ENCODE results near the gene UBE2I.

The UBE2I gene

DNA sequence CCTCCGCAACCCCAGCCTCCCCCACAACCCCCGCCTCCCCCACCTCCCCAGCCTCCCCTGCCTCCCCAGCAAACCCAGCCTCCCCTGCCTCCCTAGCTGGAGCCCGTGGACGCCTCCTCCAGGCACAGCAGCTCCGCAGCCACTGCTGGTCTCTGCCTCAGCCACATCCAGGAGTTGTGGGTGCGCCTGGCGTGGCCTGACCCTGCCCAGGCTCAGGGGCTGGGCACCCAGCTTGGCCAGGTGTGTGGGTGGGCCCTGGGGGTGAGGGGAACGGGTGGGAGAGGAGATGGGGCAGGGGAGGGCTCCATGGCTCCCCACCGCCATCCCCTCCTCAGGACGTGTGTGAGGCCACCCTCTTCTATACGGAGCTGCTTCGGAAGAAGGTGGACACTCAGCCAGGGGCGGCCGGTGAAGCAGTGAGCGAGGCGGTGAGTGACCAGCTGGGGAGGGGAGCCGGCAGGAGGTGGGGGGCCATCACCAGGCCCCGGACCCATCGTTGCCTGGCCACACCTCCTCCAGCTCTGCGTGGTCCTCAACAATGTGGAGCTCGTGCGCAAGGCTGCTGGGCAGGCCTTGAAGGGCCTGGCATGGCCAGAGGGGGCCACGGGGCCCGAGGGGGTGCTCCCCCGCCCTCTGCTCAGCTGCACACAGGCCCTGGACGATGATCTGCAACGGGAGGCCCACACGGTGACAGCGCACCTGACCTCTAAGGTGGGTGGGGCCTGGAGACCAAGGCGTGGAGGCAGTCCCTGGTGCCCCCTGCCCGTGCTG, 36.4 kb downstream of the UBE2I start:
- no peak overlapping the region for H2AFZ ChIP-seq (ENCODE audit: low read depth, low read length, severe bottlenecking)
- no peak overlapping the region for H3K4me2 ChIP-seq (ENCODE audit: low read depth, low read length, poor library complexity, severe bottlenecking)
- 0 out of 2 replicates have a peak, but pooled peaks cover 1% of the 10 kb centered on the region for H3K79me2 ChIP-seq (ENCODE audit: insufficient read depth, low read length)
- no peaks in the 10 kb centered on the region for H3K27me3 ChIP-seq (ENCODE audit: low read length)
- no peak for TF ChIP-seq EZH2phosphoT487 (conservative IDR thresholded peaks at IDR 0.05; ENCODE audit: low read length)
- TF ChIP-seq, protein P1, sequence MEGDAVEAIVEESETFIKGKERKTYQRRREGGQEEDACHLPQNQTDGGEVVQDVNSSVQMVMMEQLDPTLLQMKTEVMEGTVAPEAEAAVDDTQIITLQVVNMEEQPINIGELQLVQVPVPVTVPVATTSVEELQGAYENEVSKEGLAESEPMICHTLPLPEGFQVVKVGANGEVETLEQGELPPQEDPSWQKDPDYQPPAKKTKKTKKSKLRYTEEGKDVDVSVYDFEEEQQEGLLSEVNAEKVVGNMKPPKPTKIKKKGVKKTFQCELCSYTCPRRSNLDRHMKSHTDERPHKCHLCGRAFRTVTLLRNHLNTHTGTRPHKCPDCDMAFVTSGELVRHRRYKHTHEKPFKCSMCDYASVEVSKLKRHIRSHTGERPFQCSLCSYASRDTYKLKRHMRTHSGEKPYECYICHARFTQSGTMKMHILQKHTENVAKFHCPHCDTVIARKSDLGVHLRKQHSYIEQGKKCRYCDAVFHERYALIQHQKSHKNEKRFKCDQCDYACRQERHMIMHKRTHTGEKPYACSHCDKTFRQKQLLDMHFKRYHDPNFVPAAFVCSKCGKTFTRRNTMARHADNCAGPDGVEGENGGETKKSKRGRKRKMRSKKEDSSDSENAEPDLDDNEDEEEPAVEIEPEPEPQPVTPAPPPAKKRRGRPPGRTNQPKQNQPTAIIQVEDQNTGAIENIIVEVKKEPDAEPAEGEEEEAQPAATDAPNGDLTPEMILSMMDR (IDR thresholded peaks at IDR 0.05; ENCODE audit: insufficient read depth, low read length, poor library complexity, severe bottlenecking) = no peak
- no peaks in the 10 kb centered on the region for H3F3A ChIP-seq (ENCODE audit: insufficient read depth)
- H3K9me3 ChIP-seq (ENCODE audit: insufficient read depth, low read length) = no peaks in the 10 kb centered on the region
- H4K20me1 ChIP-seq (ENCODE audit: low read depth, low read length) = no peaks in the 10 kb centered on the region
- no peak overlapping the region for H3K9ac ChIP-seq (ENCODE audit: low read length)
- H3K27ac ChIP-seq (ENCODE audit: low read depth, low read length) = no peak overlapping the region
- no peaks in the 10 kb centered on the region for H3K9me2 ChIP-seq (replicated peaks; ENCODE audit: insufficient read depth, low read length)
- no peak overlapping the region for H3K4me3 ChIP-seq (ENCODE audit: insufficient read depth, low read length, poor library complexity, severe bottlenecking)
- H3K36me3 ChIP-seq (ENCODE audit: low read length) = no peaks in the 10 kb centered on the region

DNA sequence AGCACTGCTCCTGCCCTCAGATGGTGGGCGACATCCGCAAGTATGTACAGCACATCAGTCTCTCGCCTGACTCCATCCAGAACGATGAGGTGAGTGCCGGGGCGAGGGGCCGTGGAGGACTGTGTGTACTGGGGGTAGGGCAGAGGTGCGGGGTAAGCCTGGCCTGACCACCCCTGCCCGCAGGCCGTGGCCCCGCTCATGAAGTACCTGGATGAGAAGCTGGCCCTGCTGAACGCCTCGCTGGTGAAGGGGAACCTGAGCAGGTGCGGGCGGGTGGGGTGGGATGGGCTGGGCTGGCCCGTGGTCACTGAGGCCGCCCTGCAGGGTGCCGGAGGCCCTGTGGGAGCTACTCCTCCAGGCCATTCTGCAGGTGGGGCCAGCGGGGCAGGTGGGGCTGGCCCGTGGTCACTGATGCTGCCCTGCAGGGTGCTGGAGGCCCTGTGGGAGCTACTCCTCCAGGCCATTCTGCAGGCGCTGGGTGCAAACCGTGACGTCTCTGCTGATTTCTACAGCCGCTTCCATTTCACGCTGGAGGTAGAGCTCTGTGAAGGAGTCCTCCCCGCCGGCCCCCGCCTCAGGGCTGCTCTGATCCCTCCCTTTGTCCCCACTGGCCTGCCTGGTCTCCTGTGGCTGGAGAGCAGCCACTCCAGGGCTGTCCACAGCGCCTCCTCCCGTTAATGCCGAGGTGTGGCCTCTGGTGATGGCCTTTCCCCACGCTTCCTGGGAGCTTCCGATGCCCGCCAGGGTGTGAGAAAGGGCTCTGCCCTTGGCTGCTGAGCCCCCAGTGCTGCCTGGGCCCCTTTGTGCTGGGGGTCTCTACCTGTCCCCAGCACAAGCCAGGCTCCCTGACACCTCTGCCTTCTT, 37.2 kb downstream of the UBE2I start:
- H3K4me2 ChIP-seq (ENCODE audit: low read depth, low read length, poor library complexity, severe bottlenecking) = no peak overlapping the region
- no peaks in the 10 kb centered on the region for H3K27me3 ChIP-seq (ENCODE audit: low read length)
- no peaks in the 10 kb centered on the region for H3K9me2 ChIP-seq (replicated peaks; ENCODE audit: insufficient read depth, low read length)
- no peaks in the 10 kb centered on the region for H4K20me1 ChIP-seq (ENCODE audit: low read depth, low read length)
- H3F3A ChIP-seq (ENCODE audit: insufficient read depth) = no peaks in the 10 kb centered on the region
- H3K9me3 ChIP-seq (ENCODE audit: insufficient read depth, low read length) = no peaks in the 10 kb centered on the region
- no peaks in the 10 kb centered on the region for H3K36me3 ChIP-seq (ENCODE audit: low read length)
- no peak overlapping the region for H3K9ac ChIP-seq (ENCODE audit: low read length)
- H3K79me2 ChIP-seq (ENCODE audit: insufficient read depth, low read length) = 0 out of 2 replicates have a peak, but pooled peaks cover 6% of the 10 kb centered on the region
- H2AFZ ChIP-seq (ENCODE audit: low read depth, low read length, severe bottlenecking) = no peak overlapping the region
- TF ChIP-seq, protein P1 (IDR thresholded peaks at IDR 0.05; ENCODE audit: insufficient read depth, low read length, poor library complexity, severe bottlenecking) = no peak
- TF ChIP-seq EZH2phosphoT487 (conservative IDR thresholded peaks at IDR 0.05; ENCODE audit: low read length) = no peak
- H3K4me3 ChIP-seq (ENCODE audit: insufficient read depth, low read length, poor library complexity, severe bottlenecking) = no peak overlapping the region
- no peak overlapping the region for H3K27ac ChIP-seq (ENCODE audit: low read depth, low read length)

DNA sequence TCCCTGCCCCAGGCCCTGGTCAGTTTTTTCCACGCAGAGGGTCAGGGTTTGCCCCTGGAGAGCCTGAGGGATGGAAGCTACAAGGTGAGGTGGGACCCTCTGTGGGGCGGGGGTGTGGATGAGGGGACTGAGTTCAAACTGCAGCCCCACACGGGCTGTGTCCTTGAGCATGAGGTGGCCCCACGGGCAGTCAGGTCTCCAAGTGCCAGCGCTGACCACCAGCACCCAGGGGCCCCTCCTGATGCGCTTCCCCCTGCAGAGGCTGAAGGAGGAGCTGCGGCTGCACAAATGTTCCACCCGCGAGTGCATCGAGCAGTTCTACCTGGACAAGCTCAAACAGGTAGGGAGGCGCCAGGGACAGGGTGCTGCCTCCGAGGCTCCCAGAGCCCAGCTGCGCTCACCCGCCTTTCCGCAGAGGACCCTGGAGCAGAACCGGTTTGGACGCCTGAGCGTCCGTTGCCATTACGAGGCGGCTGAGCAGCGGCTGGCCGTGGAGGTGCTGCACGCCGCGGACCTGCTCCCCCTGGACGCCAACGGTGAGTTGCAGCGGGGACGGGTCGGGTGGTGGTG, 37.9 kb downstream of the UBE2I start:
- Histone ChIP-seq H2AFZ (ENCODE audit: low read depth, low read length, severe bottlenecking) (no peak overlapping the region), H3K27me3 (ENCODE audit: low read length) (no peaks in the 10 kb centered on the region), H3F3A (ENCODE audit: insufficient read depth) (no peaks in the 10 kb centered on the region), H3K4me3 (ENCODE audit: insufficient read depth, low read length, poor library complexity, severe bottlenecking) (no peak overlapping the region), H3K9me3 (ENCODE audit: insufficient read depth, low read length) (no peaks in the 10 kb centered on the region), H3K79me2 (ENCODE audit: insufficient read depth, low read length) (peaks cover 10% of the 10 kb centered on the region), H3K9ac (ENCODE audit: low read length) (no peak overlapping the region), H3K9me2 (replicated peaks; ENCODE audit: insufficient read depth, low read length) (no peaks in the 10 kb centered on the region), H3K36me3 (ENCODE audit: low read length) (no peaks in the 10 kb centered on the region), H3K27ac (ENCODE audit: low read depth, low read length) (no peak overlapping the region), H3K4me2 (ENCODE audit: low read depth, low read length, poor library complexity, severe bottlenecking) (no peak overlapping the region), H4K20me1 (ENCODE audit: low read depth, low read length) (no peaks in the 10 kb centered on the region)
- TF ChIP-seq EZH2phosphoT487 (conservative IDR thresholded peaks at IDR 0.05; ENCODE audit: low read length) = no peak
- TF ChIP-seq, protein P1 (IDR thresholded peaks at IDR 0.05; ENCODE audit: insufficient read depth, low read length, poor library complexity, severe bottlenecking) = no peak

All from SU-DHL-6 (cell line).